GM19238 (cell line): Measurements from ENCODE around the gene ZNF554.
"Not testable (repeated sequence)": the region's sequence is repeated elsewhere in the genome, so short reads cannot be mapped to it uniquely, and the experiment has no call there.

Experiments used
- DNase-seq: peaks from one replicate; pipeline ENCODE4 v3.0.0; 2011; ENCODE audit warnings: low spot score; ENCODE audit not compliant: insufficient read length

The ZNF554 gene

DNA sequence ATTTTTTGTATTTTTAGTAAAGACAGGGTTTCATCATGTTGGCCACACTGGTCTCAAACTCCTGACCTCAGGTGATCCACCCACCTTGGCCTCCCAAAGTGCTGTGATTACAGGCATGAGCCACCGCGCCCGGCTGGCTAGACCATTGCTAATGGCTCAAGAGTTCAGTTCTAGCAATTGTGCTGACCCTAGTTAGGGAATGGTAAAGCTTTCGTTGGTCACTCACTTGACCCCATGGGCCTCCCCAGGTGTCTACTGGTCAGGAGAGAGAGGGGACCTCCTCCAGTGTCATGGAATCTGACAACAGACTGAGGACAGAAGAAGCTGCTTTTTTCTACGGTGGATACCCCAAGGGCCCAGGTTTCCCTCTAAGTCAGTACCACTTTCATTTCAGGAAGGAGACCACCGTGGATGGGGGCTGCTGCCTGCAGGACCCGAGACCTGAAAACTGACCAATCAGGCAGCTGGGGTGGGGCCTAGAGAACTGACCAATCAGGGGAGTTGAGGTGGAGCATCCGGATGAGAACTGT lies 46.9 kb downstream of the ZNF554 start:
- no peak for DNase-seq

DNA sequence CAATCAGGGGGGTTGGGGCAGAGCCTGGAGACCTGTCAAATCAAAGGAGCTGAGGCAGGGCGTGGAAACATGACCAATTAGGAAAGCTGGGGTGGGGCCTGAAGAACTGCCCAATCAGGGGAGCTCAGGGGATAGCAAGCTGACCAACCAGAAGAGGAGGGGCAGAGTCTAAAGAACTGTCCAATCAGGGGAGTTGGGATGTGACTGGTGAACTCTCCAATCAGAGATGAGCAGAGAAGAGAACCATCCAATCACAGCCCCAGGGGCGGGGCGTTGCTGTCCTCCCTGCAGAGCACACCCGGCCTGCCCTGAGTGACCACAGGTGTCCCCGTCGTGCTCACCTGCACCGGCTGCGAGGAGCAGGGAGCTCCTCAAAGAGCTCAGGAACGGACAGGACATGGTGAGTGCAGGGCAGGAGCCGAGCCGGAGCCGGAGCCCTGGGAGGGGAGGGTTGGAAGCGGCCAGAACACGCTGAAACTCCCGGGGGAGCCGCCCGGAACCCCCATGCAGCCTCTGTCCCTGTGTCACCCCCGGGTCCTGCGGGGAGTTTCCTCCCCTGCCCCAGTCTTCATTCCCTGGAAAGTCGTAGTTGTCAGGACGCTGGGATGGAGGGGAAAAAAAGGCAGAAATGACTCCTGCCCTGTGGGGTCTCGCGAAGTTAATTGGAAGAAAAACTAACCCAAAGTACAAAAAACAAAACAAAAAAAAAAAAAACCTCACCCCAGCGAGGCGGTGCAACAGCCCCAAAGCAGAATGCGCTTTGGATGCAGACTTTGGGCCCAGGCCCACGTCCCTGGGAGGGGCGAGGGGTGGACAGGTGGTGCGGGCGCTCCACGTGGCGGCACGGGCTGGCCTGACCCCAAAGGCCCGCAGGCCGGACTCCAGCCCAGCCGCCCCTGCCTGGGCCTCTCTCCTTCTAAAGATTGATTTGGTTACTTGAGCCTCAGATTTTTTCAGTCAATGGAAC lies 47.6 kb downstream of the ZNF554 start, which contains the start of gene ZNF556:
Gene ZNF556, plus strand, starts transcription at position 311 of the 967 bp plus-strand sequence. Its CDS starts 87 bp downstream, at position 398.
- no peak for DNase-seq

DNA sequence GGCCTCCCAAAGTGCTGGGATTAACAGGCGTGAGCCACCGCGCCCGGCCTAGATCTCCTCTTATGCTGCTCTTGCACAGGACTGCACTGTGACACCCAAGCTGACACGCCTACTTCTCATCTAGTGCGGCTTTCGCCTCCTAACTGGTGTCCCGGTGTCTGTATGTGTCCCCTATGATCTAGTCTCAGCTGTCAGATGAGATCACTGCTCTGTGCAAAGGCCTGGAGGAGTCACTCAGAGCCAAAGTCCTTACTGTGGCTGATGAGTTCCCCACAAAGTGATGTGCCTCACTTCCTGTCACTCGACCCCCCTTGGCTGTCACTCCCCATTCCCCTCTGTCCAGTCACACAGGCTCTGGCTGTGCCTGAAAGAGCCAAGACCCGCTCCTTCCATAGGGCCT lies 50.0 kb downstream of the ZNF554 start:
- DNase-seq, result no peak

DNA sequence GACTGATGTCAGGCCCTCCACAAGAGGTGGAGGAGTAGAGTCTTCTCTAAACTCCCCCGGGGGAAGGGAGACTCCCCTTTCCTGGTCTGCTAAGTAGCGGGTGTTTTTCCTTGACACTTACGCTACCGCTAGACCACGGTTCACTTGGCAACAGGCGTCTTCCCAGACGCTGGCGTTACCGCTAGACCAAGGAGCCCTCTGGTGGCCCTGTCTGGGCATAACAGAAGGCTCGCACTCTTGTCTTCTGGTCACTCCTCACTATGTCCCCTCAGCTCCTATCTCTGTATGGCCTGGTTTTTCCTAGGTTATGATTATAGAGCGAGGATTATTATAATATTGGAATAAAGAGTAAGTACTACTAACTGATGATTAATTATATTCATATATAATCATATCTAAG lies 52.5 kb downstream of the ZNF554 start:
- not testable (repeated sequence) for DNase-seq

DNA sequence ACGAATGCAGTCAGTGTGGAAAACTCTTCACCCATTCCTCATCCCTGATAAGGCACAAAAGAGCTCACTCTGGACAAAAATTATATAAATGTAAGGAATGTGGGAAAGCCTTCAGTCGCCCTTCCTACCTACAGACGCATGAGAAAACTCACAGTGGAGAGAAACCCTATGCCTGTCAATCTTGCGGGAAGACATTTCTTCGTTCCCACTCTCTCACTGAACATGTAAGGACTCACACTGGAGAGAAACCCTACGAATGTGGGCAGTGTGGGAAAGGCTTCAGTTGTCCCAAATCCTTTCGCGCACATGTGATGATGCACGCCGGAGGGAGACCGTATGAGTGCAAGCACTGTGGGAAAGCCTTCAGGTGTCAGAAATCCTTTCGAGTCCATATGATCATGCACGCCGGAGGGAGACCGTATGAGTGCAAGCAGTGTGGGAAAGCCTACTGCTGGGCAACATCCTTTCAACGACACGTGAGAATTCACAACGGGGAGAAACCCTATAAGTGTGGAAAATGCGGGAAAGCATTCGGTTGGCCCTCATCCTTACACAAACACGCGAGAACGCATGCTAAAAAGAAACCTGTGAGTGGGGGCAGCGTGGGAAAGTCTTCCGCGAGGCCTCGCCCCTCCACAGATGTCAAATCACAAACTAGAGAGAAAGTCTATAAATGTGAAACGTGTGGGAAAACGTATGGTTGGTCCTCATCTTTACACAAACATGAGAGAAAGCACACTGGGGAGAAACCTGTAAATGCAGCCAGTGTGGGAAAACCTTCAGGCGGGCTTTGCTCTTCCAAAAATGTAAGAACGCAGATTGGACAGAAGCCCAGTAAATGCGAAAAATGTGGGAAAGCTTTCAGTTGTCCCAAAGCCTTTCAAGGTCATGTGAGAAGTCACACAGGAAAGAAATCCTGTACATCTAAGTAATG lies 58.0 kb downstream of the ZNF554 start:
- DNase-seq, result no peak

DNA sequence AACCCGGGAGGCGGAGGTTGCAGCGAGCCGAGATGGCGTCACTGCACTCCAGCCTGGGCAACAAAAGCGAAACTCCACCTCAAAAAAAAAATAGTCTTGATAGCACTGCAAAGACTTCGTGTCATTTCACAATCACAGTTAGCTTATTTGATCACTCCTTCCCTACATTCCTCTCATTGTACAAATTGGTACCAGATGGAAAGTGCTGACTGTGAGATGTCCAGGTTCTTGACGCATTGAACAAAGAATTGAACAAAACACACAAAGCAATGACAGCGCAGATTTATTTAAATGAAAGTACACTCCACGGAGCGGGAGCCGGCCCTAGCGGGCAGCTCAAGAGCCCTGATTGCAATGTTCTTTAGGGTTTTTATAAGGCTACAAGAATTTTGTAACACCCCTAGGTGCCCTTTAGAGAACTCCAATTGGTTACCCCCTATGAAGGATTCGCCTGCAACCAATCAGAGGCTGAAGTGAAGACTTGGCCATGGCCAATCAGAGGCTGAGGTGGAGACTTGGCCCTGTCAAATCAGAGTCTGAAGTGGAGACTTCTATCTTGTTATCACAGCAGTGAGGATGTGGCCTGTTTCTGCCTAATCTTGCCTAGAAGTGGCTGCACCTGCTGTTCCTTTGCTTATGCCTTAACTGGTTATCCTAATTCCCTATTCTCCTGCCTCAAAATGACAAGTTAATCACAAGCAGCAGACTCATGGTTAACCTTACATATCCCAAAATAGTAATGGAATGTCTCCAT lies 64.2 kb downstream of the ZNF554 start:
- DNase-seq, result no peak

DNA sequence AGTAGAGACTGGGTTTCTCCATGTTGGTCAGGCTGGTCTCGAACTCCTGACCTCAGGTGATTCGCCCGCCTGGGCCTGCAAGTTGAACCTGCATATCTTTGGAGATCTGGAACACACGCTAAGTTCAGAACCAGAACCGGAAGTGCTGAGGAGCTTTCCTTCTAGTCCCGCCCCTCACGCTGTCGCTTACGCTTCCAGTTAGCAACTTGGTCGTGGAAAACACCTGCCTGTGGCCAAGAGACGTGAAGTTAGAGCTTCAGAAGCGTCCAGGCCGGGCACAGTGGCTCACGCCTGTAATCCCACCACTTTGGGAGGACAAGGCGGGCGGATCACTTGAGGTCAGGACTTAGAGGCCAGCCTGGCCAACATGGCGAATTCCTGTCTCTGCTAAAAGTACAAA lies 66.1 kb downstream of the ZNF554 start:
- DNase-seq, result no peak
